GM19240 (cell line): Measurements from ENCODE around the gene PAIP2.
"Not testable (repeated sequence)": the region's sequence is repeated elsewhere in the genome, so short reads cannot be mapped to it uniquely, and the experiment has no call there.

Experiments used
- DNase-seq: peaks from one replicate; pipeline ENCODE4 v3.0.0; 2011; ENCODE audit warnings: low spot score; ENCODE audit not compliant: insufficient read length

Gene PAIP2

GRCh38 chr5:139391570-139392323 is 50.1 kb downstream of the PAIP2 start:
- DNase-seq: no peak

GRCh38 chr5:139392324-139392677 is 50.6 kb downstream of the PAIP2 start:
- DNase-seq: peak; percentile 29

- peak; percentile 84 for DNase-seq
Measured at GRCh38 chr5:139392678-139393496, 51.2 kb downstream of the PAIP2 start.

DNA sequence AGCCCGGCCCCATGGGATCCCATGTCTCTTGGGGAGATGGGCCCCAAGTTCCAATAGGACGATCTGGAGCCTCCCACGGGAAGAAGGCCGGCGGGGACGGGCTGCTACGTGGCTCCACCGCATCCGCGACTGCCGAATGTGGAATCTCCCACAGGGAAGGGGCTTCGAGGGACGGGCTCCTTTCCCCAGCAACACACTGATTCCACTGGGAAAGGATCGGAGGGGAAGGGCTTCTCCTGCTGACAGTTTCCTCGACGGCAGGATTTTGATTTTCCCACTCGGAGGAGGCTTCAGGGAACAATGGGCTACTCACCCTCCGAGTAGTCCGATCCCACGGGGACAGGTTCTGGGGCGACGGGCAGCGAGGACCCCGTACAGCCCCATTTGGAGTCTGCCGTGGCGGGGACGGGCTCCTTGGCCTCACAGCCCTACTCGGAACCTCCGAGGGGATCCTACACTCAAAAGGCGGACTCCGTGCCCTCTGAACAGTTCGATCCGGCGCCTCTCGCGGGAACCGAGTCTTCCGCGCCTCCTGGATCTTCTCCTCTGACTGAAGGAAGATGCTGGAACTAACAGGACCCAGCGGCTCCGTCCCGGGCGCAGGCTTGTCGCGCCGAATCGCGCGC is 52.0 kb downstream of the PAIP2 start:
- no peak for DNase-seq

DNA sequence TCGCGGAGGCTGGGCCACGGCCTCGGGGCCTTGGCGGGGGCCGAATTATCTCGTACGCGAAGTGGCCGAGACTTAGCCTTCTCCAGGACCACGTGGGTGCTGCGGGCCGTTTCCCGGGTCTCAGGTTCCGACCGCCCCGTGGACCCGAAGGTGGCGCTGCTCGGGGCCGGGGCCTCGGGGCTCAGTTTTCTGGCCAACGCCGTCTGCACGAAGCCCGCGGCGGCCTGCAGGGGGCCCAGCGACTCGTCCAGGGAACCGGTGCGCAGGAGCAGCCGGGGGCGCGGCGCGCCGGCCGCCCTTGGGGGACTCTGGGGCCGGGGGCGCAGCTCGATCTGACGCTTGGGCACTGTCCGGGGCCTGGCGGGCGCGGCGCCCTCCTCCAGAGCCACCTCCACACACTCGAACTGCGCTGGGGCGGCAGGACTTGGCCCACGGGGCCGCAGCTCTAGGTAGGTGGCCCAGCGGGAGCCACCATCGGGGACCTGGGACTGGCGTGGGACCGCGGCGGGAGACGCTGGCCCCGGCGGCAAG is 52.5 kb downstream of the PAIP2 start:
- DNase-seq: no peak

GRCh38 chr5:139394654-139395566 is 53.3 kb downstream of the PAIP2 start, which contains the start of gene PROB1:
Gene PROB1 (minus strand): TSS chr5:139395104. CDS start chr5:139395081, 23 bp downstream.
- no peak for DNase-seq

DNA sequence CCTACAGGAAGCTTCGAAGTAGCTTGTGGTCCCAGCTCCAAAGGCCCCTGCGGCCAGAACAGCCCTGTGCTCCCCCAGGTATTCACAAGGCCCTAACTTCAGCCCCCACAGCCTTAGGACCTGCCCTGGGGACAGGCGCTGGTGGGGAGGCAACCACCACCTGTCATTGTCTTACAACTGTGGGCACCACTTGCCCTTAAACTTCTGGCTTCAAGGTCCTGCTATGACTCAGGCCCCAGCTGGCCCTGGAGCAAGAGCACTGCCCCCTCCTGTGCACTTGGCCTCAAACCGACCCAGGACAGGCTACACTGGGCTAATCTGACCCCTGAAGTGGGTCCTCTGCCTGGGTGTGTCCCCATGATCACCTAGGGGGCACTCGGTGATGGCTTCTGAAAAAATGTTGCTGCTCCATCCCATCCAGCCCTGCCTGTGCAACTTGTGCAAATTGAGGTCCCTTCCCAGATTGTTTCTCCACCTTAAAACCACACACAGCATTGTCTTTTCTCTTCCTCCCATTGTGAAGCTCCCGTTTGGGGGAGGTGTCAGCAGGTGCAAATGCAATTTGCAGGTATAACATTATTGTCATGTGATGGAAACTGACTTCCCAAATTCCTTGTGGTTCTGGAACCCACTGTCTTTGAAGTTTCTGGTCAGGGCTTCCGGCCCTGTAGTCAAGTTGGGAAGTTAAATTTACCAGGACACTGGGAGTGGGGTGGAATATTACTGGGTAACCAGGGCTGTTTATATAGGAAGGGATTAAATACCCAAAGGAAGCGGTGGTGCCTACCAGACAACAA is 54.4 kb downstream of the PAIP2 start:
- no peak for DNase-seq

- no peak for DNase-seq
Measured at GRCh38 chr5:139396691-139397090, 55.0 kb downstream of the PAIP2 start.

DNA sequence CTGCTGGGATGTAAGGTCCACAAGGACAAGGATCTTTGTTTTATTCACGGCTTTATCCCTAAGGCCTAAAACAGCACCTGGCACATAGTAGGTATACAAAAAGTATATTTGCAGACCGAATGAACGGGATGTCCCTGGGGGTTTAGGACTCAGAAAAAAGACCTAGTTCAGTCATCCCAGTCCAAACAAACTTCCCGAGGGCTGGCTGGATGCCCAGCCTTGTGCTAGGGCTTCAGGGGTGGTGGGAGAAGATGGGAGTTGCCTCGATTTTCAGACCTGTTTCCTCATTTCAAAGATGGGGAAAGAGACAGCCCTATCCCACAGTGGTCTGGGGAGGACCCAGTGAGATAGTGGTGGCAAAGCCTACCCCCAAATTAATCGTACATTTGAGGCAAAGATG is 56.3 kb downstream of the PAIP2 start:
- no peak for DNase-seq

- DNase-seq: peak; percentile 64
Measured at GRCh38 chr5:139399501-139400121, 58.0 kb downstream of the PAIP2 start.

GRCh38 chr5:139401546-139401945 is 59.9 kb downstream of the PAIP2 start:
- DNase-seq: no peak

DNA sequence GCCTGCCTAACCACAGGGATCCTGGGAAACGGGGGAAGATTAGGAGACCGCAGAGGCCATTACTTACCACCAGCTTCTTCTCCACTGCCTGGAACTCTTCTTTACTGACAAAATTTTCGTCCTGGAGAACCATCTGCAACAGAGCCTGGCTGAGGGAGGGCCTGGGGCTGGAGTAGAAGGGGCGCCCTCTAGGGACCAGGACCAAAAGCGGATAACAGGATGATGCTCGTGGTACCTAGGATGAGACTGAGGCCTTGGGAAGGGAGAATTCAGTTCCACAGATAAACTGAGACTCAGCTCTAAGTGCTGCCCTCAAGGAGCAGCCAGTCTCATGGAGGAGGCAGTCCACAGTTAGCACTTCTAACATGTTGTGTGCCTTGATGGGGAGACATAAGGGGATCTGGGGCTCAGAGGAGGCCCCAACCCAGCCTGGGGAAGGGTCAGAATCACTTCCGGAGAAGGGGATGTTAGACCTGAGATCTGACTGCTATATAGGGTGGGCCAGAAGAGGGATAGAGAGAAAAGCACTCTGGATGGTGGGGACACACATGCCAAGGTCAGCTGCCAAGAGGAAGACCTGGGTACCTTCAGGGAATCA is 61.0 kb downstream of the PAIP2 start:
- DNase-seq: no peak

GRCh38 chr5:139403418-139403786 is 61.7 kb downstream of the PAIP2 start:
- no peak for DNase-seq

DNA sequence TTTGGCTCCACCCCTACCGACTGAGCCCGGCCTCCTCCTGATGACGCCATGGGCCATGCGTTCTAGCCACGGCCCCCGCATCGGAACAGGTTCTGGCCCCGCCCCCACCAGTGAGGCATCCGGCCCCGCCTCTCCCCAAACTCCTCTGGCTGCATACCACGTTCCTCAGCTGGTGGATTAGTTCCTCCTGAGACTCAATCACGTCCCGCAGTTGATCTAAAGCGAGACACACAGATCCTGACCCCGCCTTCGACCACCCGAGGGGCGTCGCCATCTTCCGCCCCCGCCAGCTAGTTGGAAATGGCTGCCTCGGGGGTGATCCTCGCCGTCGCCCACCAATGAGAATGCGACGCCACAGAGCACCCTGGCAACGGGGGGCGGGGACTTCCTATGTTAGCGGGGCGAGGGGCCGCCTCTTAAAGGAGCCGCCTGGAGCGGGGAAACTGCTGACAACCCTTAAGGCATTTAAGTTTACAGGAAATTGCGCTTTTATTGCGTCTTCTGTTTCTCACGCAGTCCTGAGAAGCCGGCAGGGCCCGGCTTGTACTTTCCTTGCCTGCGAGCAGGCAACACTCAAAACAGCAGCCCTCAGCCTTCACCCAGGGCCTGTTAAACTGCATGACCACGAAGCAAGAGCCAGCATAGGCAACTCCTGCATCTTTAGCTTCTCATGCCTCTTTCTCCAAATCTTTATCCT is 62.3 kb downstream of the PAIP2 start, which contains the start of gene SPATA24:
Gene SPATA24, minus strand, starts transcription at position 303 of the 697 bp plus-strand sequence. Its CDS starts 29 bp downstream, at position 274.
- DNase-seq: peak; percentile 94

DNA sequence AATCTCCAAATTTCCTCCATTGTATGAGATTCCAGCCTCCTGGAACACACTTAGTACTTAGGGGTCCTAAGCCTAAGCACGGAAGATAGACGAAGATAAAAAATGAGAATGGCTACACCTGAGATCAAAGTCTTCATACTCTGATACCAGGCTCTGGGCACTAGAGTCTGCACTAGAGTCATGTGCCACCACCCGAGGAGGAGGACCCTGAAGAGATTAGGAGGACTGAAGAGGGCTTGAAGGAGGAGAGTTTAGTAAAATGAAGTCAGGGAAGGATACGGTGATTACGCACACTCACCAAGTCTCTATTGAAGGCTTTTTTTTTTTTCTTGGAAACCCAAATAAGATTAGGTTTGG is 62.8 kb downstream of the PAIP2 start:
- DNase-seq: no peak

- DNase-seq: no peak
Measured at GRCh38 chr5:139406963-139407362, 65.3 kb downstream of the PAIP2 start.

DNA sequence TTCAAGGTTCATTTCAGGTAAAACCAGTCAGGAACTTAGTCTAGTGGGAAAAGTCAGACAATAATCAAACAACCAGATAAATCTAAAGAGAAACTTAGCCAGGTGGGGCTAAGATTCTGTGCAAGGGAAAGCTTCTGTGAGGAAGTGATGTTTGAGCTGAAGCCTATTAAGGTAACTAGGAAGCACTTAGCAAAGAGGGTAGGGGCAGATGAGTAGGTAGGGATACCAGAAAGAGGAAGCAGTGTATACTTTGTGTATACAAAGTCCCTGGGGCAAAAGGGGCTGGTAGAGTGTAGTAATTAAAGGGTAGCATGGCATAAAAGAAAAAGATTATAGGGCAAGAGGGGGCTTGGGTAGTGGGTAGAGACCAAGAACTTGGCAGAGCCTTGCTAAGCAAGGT is 65.9 kb downstream of the PAIP2 start:
- no peak for DNase-seq

GRCh38 chr5:139408191-139408590 is 66.5 kb downstream of the PAIP2 start:
- DNase-seq: no peak

- DNase-seq: not testable (repeated sequence)
Measured at GRCh38 chr5:139409116-139409515, 67.5 kb downstream of the PAIP2 start.
